HepG2 (cell line): ENCODE results near the gene SNAP23. TPM values are rescaled to one million over a fixed set of nuclear protein-coding genes. Genes with fewer than 3 reads are reported as not detected.
A peak's percentile ranks its signal among the peaks of the same experiment; 100 is the strongest.

Source experiments
- AGO2 ChIP-seq: fragments of 200-400 bp; formaldehyde crosslinking; optimal IDR thresholded peaks from 2 replicates; pipeline ENCODE3; 2017; ENCODE audit warnings: mild to moderate bottlenecking, low read depth, low read length, moderate library complexity
- DNMT3B ChIP-seq: conservative IDR thresholded peaks from 2 replicates; pipeline ENCODE4 v1.6.1; 2016; ENCODE audit warnings: missing biosample characterization, control low read depth
- HNRNPUL1 ChIP-seq: fragments of 200-400 bp; formaldehyde crosslinking; IDR thresholded peaks from 2 replicates; pipeline ENCODE4 v1.6.1; 2017; ENCODE audit warnings: low read depth, mild to moderate bottlenecking, low read length, moderate library complexity
- MIER2 ChIP-seq: IDR thresholded peaks from 2 replicates; pipeline ENCODE4 v1.6.1; 2016; ENCODE audit warnings: missing biosample characterization, missing genetic modification reagents
- ZMAT3 ChIP-seq: sonication (generic); formaldehyde crosslinking; conservative IDR thresholded peaks from 2 replicates; pipeline ENCODE4 v1.7.0; 2021; ENCODE audit warnings: missing genetic modification reagents
- ZNF274 ChIP-seq: sonication (generic); formaldehyde crosslinking; IDR thresholded peaks from 2 replicates; pipeline ENCODE4 v1.5.1; 2020; ENCODE audit warnings: mild to moderate bottlenecking, missing genetic modification reagents
- ZNF33A ChIP-seq: sonication (generic); formaldehyde crosslinking; IDR thresholded peaks from 2 replicates; pipeline ENCODE4 v1.5.1; 2020; ENCODE audit warnings: missing genetic modification reagents, mild to moderate bottlenecking, moderate library complexity, borderline replicate concordance
- ZNF709 ChIP-seq: sonication (generic); formaldehyde crosslinking; IDR thresholded peaks from 2 replicates; pipeline ENCODE4 v1.5.0; 2020; ENCODE audit warnings: mild to moderate bottlenecking, missing genetic modification reagents
- ZSCAN20 ChIP-seq: sonication (generic); formaldehyde crosslinking; IDR thresholded peaks from 2 replicates; pipeline ENCODE4 v1.4.0; 2020; ENCODE audit warnings: missing genetic modification reagents, mild to moderate bottlenecking, borderline replicate concordance
- polyA plus RNA-seq, 8 experiments: library from polyadenylated mRNA; depleted of rRNA in 3 of 8; stranded (reverse) in 7 of 8; unstranded in 1 of 8; fragments of >200 nt; fragmentation: Illumina TruSeq in 4 of 8; extraction: Trizol in 4 of 8; gene quantifications; 2 replicates each; pipeline versions ENCODE4 v1.2.1 to v1.2.3, GENCODE V29; 2011 to 2016; ENCODE audit warnings: low read depth in 4 of 8, missing spikeins in 1 of 8, mixed read lengths in 1 of 8; ENCODE audit not compliant: insufficient read depth in 1 of 8
- total RNA-seq, 5 experiments: library from RNA; depleted of rRNA; stranded (reverse); fragments of >200 nt; fragmentation: Illumina TruSeq; extraction: Trizol; gene quantifications; 2 replicates each; pipeline ENCODE4 v1.2.3, GENCODE V29; 2016; ENCODE audit warnings: low read depth in 1 of 5
- TF ChIP-seq, protein P1 (sequence below): sonication (generic); formaldehyde crosslinking; IDR thresholded peaks from 2 replicates; pipeline ENCODE4 v1.4.0; 2020; ENCODE audit warnings: missing genetic modification reagents, mild to moderate bottlenecking, borderline replicate concordance
- TF ChIP-seq, protein P2 (sequence below): sonication (generic); formaldehyde crosslinking; IDR thresholded peaks from 2 replicates; pipeline ENCODE4 v1.4.0; 2020; ENCODE audit warnings: mild to moderate bottlenecking, missing genetic modification reagents
- TF ChIP-seq, protein P3 (sequence below): sonication (generic); formaldehyde crosslinking; IDR thresholded peaks from 2 replicates; pipeline ENCODE4 v1.9.0; 2022; ENCODE audit warnings: missing genetic modification reagents, mild to moderate bottlenecking, borderline replicate concordance
- TF ChIP-seq, protein P4 (sequence below): sonication (generic); formaldehyde crosslinking; IDR thresholded peaks from 2 replicates; pipeline ENCODE4 v1.5.1; 2020; ENCODE audit warnings: mild to moderate bottlenecking, missing genetic modification reagents, moderate library complexity
- TF ChIP-seq, protein P5 (sequence below): sonication (generic); formaldehyde crosslinking; IDR thresholded peaks from 2 replicates; pipeline ENCODE4 v1.5.0; 2020; ENCODE audit warnings: missing genetic modification reagents

SNAP23 gene
- total and polyA plus RNA-seq, 2 of the 13 experiments (the other 11 are each of a cell fraction or from before 2014, with no cell fraction given) = 37.0 to 101 TPM

DNA sequence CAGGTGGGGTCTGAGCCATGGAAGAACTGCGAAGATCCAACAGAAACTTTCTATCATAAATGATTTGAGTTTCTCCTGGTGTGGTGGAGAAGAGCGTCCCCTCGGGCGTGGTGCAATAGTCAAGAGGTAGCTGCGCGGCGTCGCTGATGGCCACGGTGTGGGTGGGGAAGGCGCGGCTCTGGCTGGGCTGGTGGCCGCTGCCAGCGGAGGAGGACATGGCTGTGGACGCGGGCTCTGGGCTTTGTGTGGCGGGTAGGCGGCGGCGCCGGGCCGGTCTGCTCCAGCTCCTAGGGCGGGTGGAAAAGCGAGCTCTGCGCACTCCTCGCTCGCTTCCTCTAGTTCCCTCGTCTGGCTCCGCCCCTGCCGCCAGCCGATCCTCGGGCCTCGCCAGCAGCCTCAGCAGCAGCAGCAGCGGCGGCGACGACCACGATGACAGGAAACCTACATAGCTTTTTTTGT is 85.9 kb downstream of the SNAP23 start (continued):
- TF ChIP-seq, protein P1, sequence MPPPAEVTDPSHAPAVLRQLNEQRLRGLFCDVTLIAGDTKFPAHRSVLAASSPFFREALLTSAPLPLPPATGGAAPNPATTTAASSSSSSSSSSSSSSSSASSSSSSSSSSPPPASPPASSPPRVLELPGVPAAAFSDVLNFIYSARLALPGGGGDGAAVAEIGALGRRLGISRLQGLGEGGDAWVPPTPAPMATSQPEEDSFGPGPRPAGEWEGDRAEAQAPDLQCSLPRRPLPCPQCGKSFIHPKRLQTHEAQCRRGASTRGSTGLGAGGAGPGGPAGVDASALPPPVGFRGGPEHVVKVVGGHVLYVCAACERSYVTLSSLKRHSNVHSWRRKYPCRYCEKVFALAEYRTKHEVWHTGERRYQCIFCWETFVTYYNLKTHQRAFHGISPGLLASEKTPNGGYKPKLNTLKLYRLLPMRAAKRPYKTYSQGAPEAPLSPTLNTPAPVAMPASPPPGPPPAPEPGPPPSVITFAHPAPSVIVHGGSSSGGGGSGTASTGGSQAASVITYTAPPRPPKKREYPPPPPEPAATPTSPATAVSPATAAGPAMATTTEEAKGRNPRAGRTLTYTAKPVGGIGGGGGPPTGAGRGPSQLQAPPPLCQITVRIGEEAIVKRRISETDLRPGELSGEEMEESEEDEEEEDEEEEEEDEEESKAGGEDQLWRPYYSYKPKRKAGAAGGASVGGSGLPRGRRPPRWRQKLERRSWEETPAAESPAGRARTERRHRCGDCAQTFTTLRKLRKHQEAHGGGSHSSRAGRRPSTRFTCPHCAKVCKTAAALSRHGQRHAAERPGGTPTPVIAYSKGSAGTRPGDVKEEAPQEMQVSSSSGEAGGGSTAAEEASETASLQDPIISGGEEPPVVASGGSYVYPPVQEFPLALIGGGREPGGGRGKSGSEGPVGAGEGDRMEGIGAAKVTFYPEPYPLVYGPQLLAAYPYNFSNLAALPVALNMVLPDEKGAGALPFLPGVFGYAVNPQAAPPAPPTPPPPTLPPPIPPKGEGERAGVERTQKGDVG (CRISPR knock-in tag) = no peak
- TF ChIP-seq ZNF274 (CRISPR knock-in tag) (0 out of 2 replicates have a peak, but pooled peaks have one; percentile 54), DNMT3B (CRISPR knock-in tag) (no peak), ZNF709 (CRISPR knock-in tag) (no peak), ZMAT3 (CRISPR knock-in tag) (no peak), HNRNPUL1 (no peak), ZNF33A (CRISPR knock-in tag) (no peak), ZSCAN20 (CRISPR knock-in tag) (no peak), AGO2 (peak; percentile 34), MIER2 (CRISPR knock-in tag) (no peak)
- TF ChIP-seq, protein P2, sequence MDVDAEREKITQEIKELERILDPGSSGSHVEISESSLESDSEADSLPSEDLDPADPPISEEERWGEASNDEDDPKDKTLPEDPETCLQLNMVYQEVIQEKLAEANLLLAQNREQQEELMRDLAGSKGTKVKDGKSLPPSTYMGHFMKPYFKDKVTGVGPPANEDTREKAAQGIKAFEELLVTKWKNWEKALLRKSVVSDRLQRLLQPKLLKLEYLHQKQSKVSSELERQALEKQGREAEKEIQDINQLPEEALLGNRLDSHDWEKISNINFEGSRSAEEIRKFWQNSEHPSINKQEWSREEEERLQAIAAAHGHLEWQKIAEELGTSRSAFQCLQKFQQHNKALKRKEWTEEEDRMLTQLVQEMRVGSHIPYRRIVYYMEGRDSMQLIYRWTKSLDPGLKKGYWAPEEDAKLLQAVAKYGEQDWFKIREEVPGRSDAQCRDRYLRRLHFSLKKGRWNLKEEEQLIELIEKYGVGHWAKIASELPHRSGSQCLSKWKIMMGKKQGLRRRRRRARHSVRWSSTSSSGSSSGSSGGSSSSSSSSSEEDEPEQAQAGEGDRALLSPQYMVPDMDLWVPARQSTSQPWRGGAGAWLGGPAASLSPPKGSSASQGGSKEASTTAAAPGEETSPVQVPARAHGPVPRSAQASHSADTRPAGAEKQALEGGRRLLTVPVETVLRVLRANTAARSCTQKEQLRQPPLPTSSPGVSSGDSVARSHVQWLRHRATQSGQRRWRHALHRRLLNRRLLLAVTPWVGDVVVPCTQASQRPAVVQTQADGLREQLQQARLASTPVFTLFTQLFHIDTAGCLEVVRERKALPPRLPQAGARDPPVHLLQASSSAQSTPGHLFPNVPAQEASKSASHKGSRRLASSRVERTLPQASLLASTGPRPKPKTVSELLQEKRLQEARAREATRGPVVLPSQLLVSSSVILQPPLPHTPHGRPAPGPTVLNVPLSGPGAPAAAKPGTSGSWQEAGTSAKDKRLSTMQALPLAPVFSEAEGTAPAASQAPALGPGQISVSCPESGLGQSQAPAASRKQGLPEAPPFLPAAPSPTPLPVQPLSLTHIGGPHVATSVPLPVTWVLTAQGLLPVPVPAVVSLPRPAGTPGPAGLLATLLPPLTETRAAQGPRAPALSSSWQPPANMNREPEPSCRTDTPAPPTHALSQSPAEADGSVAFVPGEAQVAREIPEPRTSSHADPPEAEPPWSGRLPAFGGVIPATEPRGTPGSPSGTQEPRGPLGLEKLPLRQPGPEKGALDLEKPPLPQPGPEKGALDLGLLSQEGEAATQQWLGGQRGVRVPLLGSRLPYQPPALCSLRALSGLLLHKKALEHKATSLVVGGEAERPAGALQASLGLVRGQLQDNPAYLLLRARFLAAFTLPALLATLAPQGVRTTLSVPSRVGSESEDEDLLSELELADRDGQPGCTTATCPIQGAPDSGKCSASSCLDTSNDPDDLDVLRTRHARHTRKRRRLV (CRISPR knock-in tag) = no peak
- TF ChIP-seq, protein P3, sequence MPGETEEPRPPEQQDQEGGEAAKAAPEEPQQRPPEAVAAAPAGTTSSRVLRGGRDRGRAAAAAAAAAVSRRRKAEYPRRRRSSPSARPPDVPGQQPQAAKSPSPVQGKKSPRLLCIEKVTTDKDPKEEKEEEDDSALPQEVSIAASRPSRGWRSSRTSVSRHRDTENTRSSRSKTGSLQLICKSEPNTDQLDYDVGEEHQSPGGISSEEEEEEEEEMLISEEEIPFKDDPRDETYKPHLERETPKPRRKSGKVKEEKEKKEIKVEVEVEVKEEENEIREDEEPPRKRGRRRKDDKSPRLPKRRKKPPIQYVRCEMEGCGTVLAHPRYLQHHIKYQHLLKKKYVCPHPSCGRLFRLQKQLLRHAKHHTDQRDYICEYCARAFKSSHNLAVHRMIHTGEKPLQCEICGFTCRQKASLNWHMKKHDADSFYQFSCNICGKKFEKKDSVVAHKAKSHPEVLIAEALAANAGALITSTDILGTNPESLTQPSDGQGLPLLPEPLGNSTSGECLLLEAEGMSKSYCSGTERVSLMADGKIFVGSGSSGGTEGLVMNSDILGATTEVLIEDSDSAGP (CRISPR knock-in tag) = peak; percentile 32; the same call in 1 of the 2 replicates
- TF ChIP-seq, protein P4, sequence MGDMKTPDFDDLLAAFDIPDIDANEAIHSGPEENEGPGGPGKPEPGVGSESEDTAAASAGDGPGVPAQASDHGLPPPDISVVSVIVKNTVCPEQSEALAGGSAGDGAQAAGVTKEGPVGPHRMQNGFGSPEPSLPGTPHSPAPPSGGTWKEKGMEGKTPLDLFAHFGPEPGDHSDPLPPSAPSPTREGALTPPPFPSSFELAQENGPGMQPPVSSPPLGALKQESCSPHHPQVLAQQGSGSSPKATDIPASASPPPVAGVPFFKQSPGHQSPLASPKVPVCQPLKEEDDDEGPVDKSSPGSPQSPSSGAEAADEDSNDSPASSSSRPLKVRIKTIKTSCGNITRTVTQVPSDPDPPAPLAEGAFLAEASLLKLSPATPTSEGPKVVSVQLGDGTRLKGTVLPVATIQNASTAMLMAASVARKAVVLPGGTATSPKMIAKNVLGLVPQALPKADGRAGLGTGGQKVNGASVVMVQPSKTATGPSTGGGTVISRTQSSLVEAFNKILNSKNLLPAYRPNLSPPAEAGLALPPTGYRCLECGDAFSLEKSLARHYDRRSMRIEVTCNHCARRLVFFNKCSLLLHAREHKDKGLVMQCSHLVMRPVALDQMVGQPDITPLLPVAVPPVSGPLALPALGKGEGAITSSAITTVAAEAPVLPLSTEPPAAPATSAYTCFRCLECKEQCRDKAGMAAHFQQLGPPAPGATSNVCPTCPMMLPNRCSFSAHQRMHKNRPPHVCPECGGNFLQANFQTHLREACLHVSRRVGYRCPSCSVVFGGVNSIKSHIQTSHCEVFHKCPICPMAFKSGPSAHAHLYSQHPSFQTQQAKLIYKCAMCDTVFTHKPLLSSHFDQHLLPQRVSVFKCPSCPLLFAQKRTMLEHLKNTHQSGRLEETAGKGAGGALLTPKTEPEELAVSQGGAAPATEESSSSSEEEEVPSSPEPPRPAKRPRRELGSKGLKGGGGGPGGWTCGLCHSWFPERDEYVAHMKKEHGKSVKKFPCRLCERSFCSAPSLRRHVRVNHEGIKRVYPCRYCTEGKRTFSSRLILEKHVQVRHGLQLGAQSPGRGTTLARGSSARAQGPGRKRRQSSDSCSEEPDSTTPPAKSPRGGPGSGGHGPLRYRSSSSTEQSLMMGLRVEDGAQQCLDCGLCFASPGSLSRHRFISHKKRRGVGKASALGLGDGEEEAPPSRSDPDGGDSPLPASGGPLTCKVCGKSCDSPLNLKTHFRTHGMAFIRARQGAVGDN (CRISPR knock-in tag) = peak; percentile 91
- TF ChIP-seq, protein P5, sequence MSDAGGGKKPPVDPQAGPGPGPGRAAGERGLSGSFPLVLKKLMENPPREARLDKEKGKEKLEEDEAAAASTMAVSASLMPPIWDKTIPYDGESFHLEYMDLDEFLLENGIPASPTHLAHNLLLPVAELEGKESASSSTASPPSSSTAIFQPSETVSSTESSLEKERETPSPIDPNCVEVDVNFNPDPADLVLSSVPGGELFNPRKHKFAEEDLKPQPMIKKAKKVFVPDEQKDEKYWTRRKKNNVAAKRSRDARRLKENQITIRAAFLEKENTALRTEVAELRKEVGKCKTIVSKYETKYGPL (CRISPR knock-in tag) = no peak
